SJCRH30 (cell line): ENCODE results near the gene ARFGEF2. TPM values are rescaled to one million over a fixed set of nuclear protein-coding genes. Genes with fewer than 3 reads are reported as not detected.
A peak's percentile ranks its signal among the peaks of the same experiment; 100 is the strongest.

Source experiments
- DNase-seq, 2 experiments: peaks; one replicate each; pipeline ENCODE4 v3.0.0-alpha.2; 2015 to 2020
- H3K27ac ChIP-seq: fragments of 250-450 bp; sonication (Bioruptor Pico); 2 replicates; pipeline ENCODE4 v1.5.1; 2020; ENCODE audit warnings: mild to moderate bottlenecking, moderate library complexity
- H3K27me3 ChIP-seq: fragments of 250-450 bp; sonication (Bioruptor Pico); 2 replicates; pipeline ENCODE4 v1.5.1; 2020; ENCODE audit warnings: mild to moderate bottlenecking, moderate library complexity
- H3K36me3 ChIP-seq: fragments of 250-450 bp; sonication (Bioruptor Pico); 2 replicates; pipeline ENCODE4 v1.5.1; 2020; ENCODE audit warnings: mild to moderate bottlenecking, moderate library complexity
- H3K4me1 ChIP-seq: fragments of 250-450 bp; sonication (Bioruptor Pico); 2 replicates; pipeline ENCODE4 v1.5.1; 2020; ENCODE audit warnings: mild to moderate bottlenecking, moderate library complexity
- H3K4me3 ChIP-seq: fragments of 250-450 bp; sonication (Bioruptor Pico); 2 replicates; pipeline ENCODE4 v1.5.1; 2020; ENCODE audit warnings: mild to moderate bottlenecking, moderate library complexity
- H3K9me3 ChIP-seq: fragments of 250-450 bp; sonication (Bioruptor Pico); replicated peaks from 2 replicates; pipeline ENCODE4 v1.5.1; 2020; ENCODE audit warnings: mild to moderate bottlenecking, moderate library complexity
- total RNA-seq: library from RNA; depleted of rRNA; stranded (reverse); fragments of >200 nt; shearing (Covaris generic); gene quantifications from 2 replicates; pipeline ENCODE4 v1.2.3, GENCODE V29; 2014

The ARFGEF2 gene
- total RNA-seq, 1 experiment from 2014 or later, result 38.2 TPM

DNA sequence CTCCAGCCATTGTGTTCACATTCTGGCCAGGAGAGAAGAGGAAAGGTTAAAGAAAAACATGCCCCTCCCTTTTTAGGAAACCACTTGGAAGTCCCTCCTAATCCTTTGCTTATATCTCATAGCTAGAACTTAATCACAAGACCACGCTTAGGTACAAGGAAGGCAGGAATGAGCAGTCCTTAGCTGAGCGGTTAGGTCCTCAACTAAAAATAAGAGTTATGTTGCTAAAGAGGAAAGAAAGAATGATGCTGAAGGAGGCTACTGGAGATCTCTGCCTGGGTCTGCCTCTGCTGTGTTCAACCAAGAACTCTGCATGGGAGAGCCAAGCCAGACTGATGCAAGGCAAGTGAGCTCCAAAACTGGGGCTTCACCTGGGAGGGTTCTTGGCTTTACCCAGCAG lies 11.6 kb upstream of the ARFGEF2 start:
- peaks cover 3% of the 10 kb centered on the region for H3K9me3 ChIP-seq
- no peak for DNase-seq
- H3K4me3 ChIP-seq, result no peak overlapping the region
- H3K27me3 ChIP-seq, result no peaks in the 10 kb centered on the region
- H3K36me3 ChIP-seq, result no peaks in the 10 kb centered on the region
- peaks cover 20% of the 10 kb centered on the region for H3K4me1 ChIP-seq
- H3K27ac ChIP-seq, result no peak overlapping the region

DNA sequence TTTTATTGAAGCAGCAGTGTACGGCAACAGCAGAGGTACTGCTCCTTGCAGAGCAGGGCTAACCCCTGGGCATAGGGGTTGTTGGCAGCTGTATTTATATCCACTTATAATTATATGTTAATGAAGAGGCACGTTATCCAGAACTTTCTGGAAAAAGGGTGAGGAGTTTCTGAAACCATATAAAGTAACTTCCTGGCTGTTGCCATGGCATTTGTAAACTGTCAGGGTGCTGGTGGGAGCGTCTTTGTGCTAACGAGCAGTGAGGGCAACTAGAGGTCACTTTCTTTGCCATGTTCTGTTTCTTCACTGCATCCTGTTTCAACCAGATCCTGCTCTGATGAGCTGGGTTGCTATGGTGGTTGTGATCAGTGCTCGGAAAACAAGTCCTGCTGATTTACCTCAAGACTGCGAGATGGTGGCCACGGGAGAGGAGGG lies 11.1 kb upstream of the ARFGEF2 start:
- Histone ChIP-seq H3K27me3 (no peaks in the 10 kb centered on the region), H3K4me1 (peaks cover 17% of the 10 kb centered on the region), H3K9me3 (peaks cover 3% of the 10 kb centered on the region), H3K4me3 (no peak overlapping the region), H3K27ac (no peak overlapping the region), H3K36me3 (no peaks in the 10 kb centered on the region)
- no peak for DNase-seq

DNA sequence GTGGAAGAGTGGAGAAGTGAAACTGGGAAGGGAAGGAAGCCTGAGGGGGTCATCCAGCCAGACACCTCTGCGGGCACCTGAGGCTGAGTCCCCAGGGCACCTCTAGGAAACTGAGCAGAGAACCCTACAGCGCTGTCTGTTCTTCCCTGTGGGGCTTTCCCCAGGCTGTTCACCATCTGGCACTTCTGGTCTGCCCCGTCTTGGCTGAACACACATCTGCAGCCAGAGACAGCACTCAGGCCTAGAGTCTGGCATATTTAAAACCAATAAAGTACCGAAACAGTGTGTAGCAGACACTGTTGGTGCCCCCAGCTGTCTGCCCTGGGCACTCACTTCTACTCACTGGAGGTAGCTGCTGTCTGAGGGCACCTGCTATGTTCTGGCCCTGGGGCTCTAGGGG lies 9.4 kb upstream of the ARFGEF2 start:
- peaks cover 3% of the 10 kb centered on the region for H3K9me3 ChIP-seq
- DNase-seq, result no peak
- peaks cover 5% of the 10 kb centered on the region for H3K4me1 ChIP-seq
- H3K27ac ChIP-seq, result no peak overlapping the region
- H3K27me3 ChIP-seq, result no peaks in the 10 kb centered on the region
- no peaks in the 10 kb centered on the region for H3K36me3 ChIP-seq
- H3K4me3 ChIP-seq, result no peak overlapping the region

DNA sequence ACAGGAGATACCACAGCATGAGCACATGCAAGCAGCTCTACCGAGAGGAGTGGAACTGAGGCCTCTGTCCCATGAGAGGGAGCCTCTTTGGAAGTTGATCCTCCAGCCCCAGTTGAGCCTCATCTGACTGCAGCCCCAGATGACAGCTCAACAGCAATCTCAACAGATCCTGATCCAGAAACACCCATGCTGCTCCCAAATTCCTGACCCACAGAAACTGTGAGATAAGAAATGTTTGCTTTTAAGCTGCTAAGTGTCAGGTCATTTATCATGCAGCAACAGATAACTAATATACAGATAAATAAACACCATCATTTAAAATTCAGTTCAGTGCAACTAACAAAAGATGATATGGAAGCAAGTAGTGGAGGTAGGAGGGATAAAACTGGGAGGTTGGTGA lies 4.8 kb upstream of the ARFGEF2 start:
- Histone ChIP-seq H3K27ac (no peak overlapping the region), H3K36me3 (no peaks in the 10 kb centered on the region), H3K4me1 (peaks cover 11% of the 10 kb centered on the region), H3K9me3 (no peaks in the 10 kb centered on the region), H3K27me3 (no peaks in the 10 kb centered on the region), H3K4me3 (no peak overlapping the region)
- no peak for DNase-seq

DNA sequence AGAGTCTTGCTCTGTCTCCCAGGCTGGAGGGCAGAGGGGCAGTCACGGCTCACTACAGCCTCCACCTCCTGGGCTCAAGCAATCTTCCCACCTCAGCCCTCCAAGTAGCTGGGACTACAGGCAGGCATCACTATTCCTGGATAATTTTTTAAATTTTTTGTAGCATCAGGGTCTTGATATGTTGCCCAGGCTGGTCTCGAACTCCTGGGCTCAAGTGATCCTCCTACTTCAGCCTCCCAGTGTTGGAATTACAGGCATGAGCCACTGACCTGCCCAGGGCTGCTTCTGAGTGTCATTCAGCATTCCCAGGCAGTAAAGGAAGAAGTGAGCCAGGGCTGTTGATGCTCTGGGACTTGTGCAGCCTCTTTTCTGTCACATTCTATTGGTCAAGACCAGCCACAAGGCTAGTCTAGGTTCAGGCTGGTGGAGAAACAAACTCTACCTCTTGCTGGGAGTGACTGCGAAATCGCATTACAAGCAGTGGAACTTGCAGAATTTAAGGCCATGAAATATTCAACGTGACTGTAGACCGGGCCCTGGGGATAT lies 2.1 kb upstream of the ARFGEF2 start:
- Histone ChIP-seq H3K27me3 (no peaks in the 10 kb centered on the region), H3K9me3 (no peaks in the 10 kb centered on the region), H3K4me1 (peaks cover 25% of the 10 kb centered on the region), H3K36me3 (no peaks in the 10 kb centered on the region), H3K4me3 (no peak overlapping the region), H3K27ac (no peak overlapping the region)
- no peak for DNase-seq

DNA sequence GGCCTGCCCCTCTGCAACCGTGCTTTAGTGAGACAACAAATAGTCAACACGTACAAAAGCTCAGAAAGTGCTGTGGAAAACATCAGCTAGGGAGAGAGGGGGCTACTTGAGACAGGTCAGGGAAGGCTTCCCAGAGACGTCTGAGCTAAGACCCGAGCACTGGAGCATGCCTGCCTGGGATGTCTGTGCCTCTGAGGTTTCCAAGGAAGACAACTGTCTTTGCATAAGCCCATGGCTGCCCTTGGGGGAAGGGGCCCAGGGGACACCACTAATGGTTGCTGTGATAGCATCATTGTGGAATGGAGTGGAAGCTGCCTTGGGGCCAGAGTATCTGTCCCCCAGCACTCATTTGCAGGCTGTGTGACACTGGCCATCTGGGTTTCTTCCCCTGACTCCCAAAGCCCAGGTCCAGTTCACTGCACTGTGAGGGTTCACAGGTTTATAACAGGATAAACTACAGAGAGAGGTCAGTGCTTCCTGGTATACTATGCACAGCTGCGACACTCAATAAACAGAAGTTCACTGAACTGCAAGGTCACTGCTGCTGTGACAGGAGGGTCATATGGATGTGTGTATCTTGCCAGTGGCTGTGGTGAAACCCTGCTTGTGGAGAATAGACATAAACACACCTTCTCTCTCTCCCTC lies 1.5 kb upstream of the ARFGEF2 start:
- Histone ChIP-seq H3K27ac (no peak overlapping the region), H3K27me3 (no peaks in the 10 kb centered on the region), H3K4me1 (peaks cover 25% of the 10 kb centered on the region), H3K4me3 (no peak overlapping the region), H3K36me3 (no peaks in the 10 kb centered on the region), H3K9me3 (no peaks in the 10 kb centered on the region)
- DNase-seq, result peak; percentile 60 to 69

DNA sequence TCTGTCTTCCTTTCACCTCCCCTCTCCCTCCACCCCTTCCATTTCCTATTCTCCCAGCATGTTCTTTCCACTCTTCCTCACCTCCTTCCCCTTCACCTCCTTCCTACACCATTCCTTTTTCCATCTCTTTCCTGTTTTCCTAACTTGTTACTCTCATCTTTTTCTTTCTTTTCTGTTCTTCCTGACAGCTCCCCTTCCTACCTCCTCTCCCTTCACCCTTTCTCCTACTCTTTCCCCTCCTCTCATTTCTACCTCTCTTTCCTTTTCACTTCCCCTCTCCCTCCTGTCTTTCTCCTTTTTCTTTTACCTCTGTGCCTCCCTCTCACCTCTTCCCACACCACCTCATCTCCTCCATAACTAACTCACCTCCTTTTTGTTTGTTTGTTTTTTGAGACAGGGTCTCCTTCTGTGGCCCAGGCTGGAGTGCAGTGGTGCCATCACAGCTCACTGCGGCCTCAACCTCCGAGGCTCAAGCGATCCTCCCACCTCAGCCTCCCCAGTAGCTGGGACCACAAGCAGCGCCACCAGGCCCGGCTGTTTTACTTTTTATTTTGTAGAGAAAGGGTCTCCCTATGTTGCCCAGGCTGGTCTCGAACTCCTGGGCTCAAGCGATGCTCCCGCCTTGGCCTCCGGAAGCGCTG lies 864 bp upstream of the ARFGEF2 start:
- Histone ChIP-seq H3K4me3 (peak overlapping the region; percentile 79), H3K4me1 (peaks cover 25% of the 10 kb centered on the region), H3K36me3 (no peaks in the 10 kb centered on the region), H3K27ac (peak overlapping the region; percentile 5; the same call in 1 of the 2 replicates), H3K9me3 (no peaks in the 10 kb centered on the region), H3K27me3 (no peaks in the 10 kb centered on the region)
- no peak for DNase-seq

DNA sequence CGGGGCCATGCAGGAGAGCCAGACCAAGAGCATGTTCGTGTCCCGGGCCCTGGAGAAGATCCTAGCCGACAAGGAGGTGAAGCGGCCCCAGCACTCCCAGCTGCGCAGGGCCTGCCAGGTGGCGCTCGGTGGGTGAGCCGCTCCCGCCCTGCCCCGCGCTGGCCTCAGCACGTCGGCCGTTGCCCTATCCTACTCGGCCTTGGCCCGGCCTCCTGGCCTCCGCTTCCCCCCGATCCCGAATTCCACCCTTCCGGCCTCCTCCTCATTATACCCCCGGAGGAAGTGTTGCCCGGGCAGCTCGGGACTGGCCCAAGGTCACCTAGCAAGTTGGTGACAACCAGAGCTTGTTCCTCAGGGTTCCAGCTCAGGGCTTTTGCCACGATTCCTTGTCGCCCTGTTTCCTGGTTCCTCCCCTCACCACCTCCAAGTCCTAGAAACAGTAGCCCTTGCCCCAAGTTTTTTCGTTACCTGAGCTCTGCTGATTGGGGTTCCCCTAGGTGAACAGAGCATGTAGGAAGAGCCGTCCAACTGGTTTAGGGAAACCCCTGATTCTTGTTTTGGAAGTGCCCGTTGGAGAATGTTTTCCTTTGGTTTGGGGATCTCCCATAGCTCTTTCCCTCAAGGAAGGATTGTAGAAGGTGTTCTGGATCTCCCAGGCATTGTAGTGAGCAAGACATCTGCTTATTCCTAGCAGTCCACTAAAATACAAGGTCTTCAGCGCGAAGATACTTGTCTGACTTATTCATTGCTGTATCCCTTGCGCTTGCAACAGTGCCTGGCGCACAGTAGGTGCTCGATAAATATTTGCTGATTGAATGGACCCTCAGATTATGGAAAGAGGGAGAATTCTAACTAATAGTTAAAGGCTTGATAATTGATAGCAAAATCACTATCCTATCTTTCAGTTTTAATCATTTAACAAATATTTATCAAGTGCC lies 641 bp downstream of the ARFGEF2 start:
- H3K27me3 ChIP-seq, result no peaks in the 10 kb centered on the region
- peak overlapping the region; percentile 79 for H3K4me3 ChIP-seq
- peaks cover 25% of the 10 kb centered on the region for H3K4me1 ChIP-seq
- no peaks in the 10 kb centered on the region for H3K9me3 ChIP-seq
- H3K27ac ChIP-seq, result peak overlapping the region; percentile 75
- H3K36me3 ChIP-seq, result no peaks in the 10 kb centered on the region
- DNase-seq, result peak; percentile 74 to 76

DNA sequence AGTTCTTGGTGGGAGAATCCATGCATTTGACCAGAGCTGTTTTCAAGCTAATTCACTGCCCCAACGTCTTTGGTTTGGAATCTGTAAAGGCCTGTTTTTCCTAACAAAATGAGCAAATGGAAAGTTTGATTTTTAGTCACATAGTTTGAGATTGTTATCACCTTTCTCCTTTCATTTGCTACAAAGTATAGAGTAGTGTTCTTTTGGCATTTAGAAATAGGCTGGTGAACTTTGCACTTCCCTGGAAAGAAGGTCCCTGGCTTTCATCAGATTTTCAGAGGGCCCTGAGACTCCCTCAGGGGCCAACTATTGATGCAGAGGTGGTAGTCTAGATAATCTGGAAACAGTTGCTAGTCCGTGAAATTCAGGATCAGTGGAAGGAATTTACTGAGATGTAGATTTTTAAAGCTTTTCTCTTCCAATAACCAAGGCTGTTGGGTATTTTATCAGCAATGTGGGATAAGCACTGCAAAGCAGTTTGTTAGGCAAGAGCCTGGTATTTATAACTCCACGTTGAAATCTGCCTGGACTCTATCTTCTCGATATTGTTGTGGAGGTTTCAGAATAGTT lies 1.7 kb downstream of the ARFGEF2 start:
- Histone ChIP-seq H3K27ac (no peak overlapping the region), H3K4me1 (peaks cover 25% of the 10 kb centered on the region), H3K36me3 (0 out of 2 replicates have a peak, but pooled peaks cover 2% of the 10 kb centered on the region), H3K9me3 (no peaks in the 10 kb centered on the region; the same call in 1 of the 2 replicates), H3K27me3 (no peaks in the 10 kb centered on the region), H3K4me3 (no peak overlapping the region)
- no peak for DNase-seq

DNA sequence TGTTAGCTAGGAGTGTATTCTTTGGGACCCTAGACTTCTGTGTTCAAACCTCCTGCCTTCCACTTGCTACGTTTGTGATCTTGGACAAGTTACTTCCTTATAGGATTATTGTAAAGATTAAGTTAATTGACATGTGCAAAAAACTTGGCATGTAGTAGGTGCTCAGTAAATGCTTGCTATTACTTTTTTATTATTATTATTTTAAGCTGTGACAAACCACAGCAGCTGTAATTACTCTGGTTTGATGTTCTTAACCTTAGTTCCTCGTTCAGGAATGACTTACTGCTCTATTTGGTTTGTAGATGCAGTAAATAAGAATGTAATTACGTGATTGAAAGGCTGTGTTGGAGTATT lies 3.2 kb downstream of the ARFGEF2 start:
- no peak overlapping the region for H3K4me3 ChIP-seq
- peaks cover 22% of the 10 kb centered on the region for H3K4me1 ChIP-seq
- 0 out of 2 replicates have a peak, but pooled peaks cover 2% of the 10 kb centered on the region for H3K36me3 ChIP-seq
- DNase-seq, result no peak
- H3K27me3 ChIP-seq, result no peaks in the 10 kb centered on the region
- no peaks in the 10 kb centered on the region; the same call in 1 of the 2 replicates for H3K9me3 ChIP-seq
- H3K27ac ChIP-seq, result no peak overlapping the region

DNA sequence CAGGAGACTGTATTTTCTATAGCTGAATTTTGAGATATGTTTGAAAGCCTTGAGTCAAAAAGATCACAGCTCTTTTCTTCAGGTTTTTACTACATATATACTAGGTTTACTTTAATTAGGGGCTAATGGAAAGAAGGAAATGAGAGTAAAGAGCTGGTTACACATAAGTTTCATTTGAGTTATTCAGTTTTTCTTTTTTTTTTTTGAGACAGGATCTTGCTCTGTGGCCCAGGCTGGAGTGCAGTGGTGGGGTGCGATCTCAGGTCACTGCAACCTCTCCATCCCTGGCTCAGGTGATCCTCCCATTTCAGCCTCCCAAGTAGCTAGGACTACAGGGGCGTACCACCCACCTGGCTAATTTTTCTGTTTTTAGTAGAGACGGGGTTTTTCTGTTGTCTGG lies 4.8 kb downstream of the ARFGEF2 start:
- no peak for DNase-seq
- no peak overlapping the region for H3K4me3 ChIP-seq
- H3K27ac ChIP-seq, result no peak overlapping the region
- H3K27me3 ChIP-seq, result no peaks in the 10 kb centered on the region
- peaks cover 15% of the 10 kb centered on the region for H3K4me1 ChIP-seq
- 0 out of 2 replicates have a peak, but pooled peaks cover 2% of the 10 kb centered on the region for H3K36me3 ChIP-seq
- H3K9me3 ChIP-seq, result no peaks in the 10 kb centered on the region; the same call in 1 of the 2 replicates

DNA sequence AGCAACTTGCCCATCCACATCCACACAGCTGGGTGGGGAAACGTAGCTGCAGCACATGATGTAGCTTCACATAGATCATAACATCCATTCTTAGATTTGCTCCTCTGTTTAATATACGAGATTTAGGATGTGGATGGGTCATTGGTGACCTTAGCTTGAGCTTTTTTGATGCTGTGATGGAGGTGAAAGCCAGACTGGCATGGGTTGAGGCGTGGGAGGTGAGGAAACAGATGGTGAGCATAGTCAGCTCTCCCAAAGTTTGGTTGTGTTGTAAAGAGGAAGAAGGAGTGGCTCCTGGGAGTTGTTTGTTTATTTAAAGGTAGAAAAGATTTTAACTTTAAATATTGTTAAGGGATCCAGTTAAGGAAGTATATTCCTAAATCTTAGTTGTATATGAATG lies 5.3 kb downstream of the ARFGEF2 start:
- Histone ChIP-seq H3K4me1 (peaks cover 15% of the 10 kb centered on the region), H3K27ac (no peak overlapping the region), H3K4me3 (no peak overlapping the region), H3K36me3 (0 out of 2 replicates have a peak, but pooled peaks cover 2% of the 10 kb centered on the region), H3K9me3 (no peaks in the 10 kb centered on the region; the same call in 1 of the 2 replicates), H3K27me3 (no peaks in the 10 kb centered on the region)
- no peak for DNase-seq

DNA sequence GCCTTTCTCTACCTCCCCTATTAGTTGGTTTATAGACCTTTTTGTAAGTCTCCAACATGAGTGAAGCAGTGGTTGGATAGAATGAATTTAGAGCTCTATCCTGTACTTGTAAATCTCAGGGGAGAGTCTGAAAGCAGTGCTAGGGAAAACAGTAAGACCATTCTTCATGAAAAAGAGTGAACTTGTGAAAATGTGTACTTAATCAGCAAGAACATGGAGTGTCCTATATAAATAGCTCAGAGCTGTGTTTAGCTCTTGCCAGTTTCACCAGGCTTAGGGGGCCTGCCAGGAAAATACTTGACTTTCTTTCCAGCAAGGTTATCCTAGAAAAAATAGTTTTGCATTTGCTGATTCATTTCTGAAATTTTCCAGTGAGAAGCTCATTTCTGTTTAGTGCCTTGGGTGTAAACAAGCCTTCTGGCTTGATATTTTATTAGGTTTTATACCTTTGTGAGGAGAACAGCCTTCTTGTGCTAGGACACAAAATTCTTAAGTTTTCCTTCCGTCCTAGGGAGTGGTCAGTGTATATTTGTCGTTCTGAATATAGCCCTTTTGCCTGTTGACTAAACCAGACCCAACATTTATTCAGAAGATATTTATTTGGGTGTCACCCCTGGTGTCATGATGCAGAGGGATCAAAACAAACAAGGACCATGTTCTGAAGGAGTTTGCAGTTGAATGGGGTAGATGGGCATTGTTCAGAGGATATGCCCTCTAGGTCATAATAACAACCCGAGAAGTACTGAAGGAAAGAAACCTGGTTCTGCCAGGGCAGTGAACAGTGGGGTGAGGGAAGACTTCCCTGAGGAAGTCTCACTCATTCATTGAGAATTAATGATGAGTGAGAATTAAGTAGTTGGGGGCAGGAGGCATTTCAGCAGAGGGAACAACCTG lies 7.6 kb downstream of the ARFGEF2 start:
- Histone ChIP-seq H3K27ac (no peak overlapping the region), H3K4me1 (no peaks in the 10 kb centered on the region; the same call in 1 of the 2 replicates), H3K27me3 (no peaks in the 10 kb centered on the region), H3K4me3 (no peak overlapping the region), H3K9me3 (no peaks in the 10 kb centered on the region; the same call in none of the 2 replicates), H3K36me3 (0 out of 2 replicates have a peak, but pooled peaks cover 2% of the 10 kb centered on the region)
- no peak for DNase-seq
